Measurements from ENCODE around the gene KRT71. TPM values are rescaled to one million over a fixed set of nuclear protein-coding genes. Genes with fewer than 3 reads are reported as not detected.
"Not testable (repeated sequence)": the region's sequence is repeated elsewhere in the genome, so short reads cannot be mapped to it uniquely, and the experiment has no call there.

KRT71 gene
- total RNA-seq, 1 experiment from 2014 or later = not detected

DNA sequence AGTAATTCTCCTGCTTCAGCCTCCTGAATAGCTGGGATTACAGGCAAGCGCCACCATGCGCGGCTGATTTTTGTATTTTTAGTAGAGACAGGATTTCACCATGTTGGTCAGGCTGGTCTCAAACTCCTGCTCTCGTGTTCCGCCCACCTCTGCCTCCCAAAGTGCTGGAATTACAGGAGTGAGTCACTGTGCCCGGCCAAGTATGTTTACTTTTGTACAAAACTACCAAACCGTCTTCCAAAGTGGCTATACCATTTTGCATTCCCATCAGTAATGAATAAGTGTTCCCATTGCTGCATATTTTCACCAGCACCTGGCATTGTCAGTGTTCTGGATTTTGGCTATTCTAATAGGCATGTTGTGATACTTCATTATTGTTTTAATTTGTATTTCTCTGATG lies 51.5 kb downstream of the KRT71 start:
- CTCF ChIA-PET = no interaction called here
- TF ChIP-seq, protein P1, sequence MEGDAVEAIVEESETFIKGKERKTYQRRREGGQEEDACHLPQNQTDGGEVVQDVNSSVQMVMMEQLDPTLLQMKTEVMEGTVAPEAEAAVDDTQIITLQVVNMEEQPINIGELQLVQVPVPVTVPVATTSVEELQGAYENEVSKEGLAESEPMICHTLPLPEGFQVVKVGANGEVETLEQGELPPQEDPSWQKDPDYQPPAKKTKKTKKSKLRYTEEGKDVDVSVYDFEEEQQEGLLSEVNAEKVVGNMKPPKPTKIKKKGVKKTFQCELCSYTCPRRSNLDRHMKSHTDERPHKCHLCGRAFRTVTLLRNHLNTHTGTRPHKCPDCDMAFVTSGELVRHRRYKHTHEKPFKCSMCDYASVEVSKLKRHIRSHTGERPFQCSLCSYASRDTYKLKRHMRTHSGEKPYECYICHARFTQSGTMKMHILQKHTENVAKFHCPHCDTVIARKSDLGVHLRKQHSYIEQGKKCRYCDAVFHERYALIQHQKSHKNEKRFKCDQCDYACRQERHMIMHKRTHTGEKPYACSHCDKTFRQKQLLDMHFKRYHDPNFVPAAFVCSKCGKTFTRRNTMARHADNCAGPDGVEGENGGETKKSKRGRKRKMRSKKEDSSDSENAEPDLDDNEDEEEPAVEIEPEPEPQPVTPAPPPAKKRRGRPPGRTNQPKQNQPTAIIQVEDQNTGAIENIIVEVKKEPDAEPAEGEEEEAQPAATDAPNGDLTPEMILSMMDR (IDR thresholded peaks at IDR 0.05; ENCODE audit: unreplicated experiment) = no peak
- intact Hi-C loops (cut with micrococcal nuclease; ENCODE audit: unreplicated experiment) = no loop called here
- BruUV-seq (replicated peaks) = no TSS peak
- peaks cover 35% of the 10 kb centered on the region for H3K27me3 Mint-ChIP-seq (ENCODE audit: unreplicated experiment)
- H3K36me3 Mint-ChIP-seq (ENCODE audit: insufficient read depth, unreplicated experiment) = no peaks in the 10 kb centered on the region
- no peaks in the 10 kb centered on the region for H3K9me3 Mint-ChIP-seq (ENCODE audit: low read depth, unreplicated experiment)
- no peak overlapping the region for H3K4me3 Mint-ChIP-seq (ENCODE audit: low read depth, unreplicated experiment)
- H3K27ac Mint-ChIP-seq (ENCODE audit: unreplicated experiment) = no peak overlapping the region
- peaks cover 9% of the 10 kb centered on the region for H3K4me1 Mint-ChIP-seq (ENCODE audit: low read depth, unreplicated experiment)
- DNase-seq = no peak

DNA sequence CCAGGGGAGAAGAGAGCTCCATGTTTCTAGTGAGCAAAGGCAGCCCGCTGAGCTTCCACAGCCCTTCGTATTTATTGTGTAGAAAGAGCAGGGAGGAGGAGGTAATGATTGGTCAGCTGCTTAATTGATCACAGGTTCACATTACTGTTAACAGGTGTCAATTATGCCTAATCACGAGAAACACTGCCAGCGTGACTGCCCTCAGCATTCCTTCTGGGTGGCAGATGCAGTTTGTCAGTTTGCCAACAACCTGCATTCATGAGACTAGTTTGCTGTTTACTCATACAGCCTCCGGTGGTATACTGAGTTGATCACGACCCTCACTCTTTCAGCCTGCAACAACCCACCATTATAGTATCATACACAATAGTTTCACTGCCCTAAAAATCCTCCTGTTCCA lies 52.4 kb downstream of the KRT71 start:
- intact Hi-C loops (cut with micrococcal nuclease; ENCODE audit: unreplicated experiment); H3K9me3 Mint-ChIP-seq (ENCODE audit: low read depth, unreplicated experiment); H3K4me3 Mint-ChIP-seq (ENCODE audit: low read depth, unreplicated experiment); H3K36me3 Mint-ChIP-seq (ENCODE audit: insufficient read depth, unreplicated experiment); DNase-seq; BruUV-seq (replicated peaks); H3K4me1 Mint-ChIP-seq (ENCODE audit: low read depth, unreplicated experiment); H3K27ac Mint-ChIP-seq (ENCODE audit: unreplicated experiment); CTCF ChIA-PET: not testable (repeated sequence)
- peaks cover 35% of the 10 kb centered on the region for H3K27me3 Mint-ChIP-seq (ENCODE audit: unreplicated experiment)

DNA sequence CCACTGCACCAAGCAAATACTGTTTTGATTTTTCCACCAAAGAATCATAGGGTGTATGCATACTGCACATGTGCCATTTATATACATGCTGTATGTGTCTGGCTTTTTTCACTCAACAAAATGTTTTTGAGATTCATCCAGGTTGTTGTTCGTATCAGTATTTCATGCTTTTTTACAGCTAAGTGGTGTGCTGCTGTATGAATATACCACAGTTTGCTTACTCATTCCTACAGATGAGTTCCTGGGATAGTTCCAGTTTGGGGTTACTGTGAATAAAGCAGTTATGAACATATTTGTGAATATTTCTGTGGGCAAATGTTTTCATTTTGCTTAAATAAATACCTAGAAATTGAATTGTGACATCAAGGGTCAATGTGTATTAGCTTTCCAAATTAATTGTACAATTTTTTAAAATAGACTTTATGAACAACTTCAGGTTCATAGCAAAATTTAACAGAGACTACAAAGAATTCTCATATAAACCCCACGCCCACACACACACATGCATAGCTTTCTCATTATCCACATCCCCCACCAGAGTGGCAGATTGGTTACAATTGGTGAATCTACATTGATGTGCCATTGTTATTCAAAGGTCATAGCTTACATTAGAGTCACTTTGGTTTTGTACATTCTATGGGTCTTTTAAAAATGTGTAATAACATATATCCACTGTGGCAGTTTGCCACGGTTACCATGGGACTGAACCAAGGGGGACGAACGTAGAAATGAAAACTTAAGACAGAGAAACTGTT lies 53.0 kb downstream of the KRT71 start:
- Mint-ChIP-seq H3K36me3 (ENCODE audit: insufficient read depth, unreplicated experiment) (no peaks in the 10 kb centered on the region), H3K4me1 (ENCODE audit: low read depth, unreplicated experiment) (peaks cover 9% of the 10 kb centered on the region), H3K9me3 (ENCODE audit: low read depth, unreplicated experiment) (no peaks in the 10 kb centered on the region), H3K27me3 (ENCODE audit: unreplicated experiment) (peaks cover 38% of the 10 kb centered on the region), H3K4me3 (ENCODE audit: low read depth, unreplicated experiment) (no peak overlapping the region), H3K27ac (ENCODE audit: unreplicated experiment) (no peak overlapping the region)
- intact Hi-C loops (cut with micrococcal nuclease; ENCODE audit: unreplicated experiment) = no loop called here
- CTCF ChIA-PET = no interaction called here
- TF ChIP-seq, protein P1 (IDR thresholded peaks at IDR 0.05; ENCODE audit: unreplicated experiment) = no peak
- BruUV-seq (replicated peaks) = no TSS peak
- no peak for DNase-seq

DNA sequence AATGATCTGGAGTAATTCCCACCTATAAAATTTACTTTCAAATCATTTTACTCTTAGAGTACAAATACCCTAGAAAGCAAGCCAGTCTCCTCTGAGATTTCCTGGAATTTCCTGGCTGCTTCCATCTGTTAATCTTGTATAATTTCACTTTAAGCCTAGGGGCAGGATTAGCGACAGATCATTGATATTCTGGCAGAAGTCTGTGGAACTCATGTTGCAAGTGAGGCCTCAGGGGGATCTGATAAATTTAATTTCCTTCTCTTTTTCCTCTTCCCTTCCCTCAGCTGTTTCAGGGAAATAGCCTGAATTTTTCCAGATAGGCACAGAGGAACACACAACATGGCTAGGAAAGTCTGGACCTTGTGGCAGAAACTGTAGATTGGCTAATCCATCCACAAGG lies 54.0 kb downstream of the KRT71 start:
- Mint-ChIP-seq H3K4me1 (ENCODE audit: low read depth, unreplicated experiment) (peaks cover 9% of the 10 kb centered on the region), H3K4me3 (ENCODE audit: low read depth, unreplicated experiment) (no peak overlapping the region), H3K27me3 (ENCODE audit: unreplicated experiment) (peaks cover 48% of the 10 kb centered on the region), H3K9me3 (ENCODE audit: low read depth, unreplicated experiment) (no peaks in the 10 kb centered on the region), H3K27ac (ENCODE audit: unreplicated experiment) (no peak overlapping the region), H3K36me3 (ENCODE audit: insufficient read depth, unreplicated experiment) (no peaks in the 10 kb centered on the region)
- BruUV-seq (replicated peaks) = no TSS peak
- DNase-seq = no peak
- TF ChIP-seq, protein P1 (IDR thresholded peaks at IDR 0.05; ENCODE audit: unreplicated experiment) = no peak
- CTCF ChIA-PET = no interaction called here
- intact Hi-C loops (cut with micrococcal nuclease; ENCODE audit: unreplicated experiment) = no loop called here

DNA sequence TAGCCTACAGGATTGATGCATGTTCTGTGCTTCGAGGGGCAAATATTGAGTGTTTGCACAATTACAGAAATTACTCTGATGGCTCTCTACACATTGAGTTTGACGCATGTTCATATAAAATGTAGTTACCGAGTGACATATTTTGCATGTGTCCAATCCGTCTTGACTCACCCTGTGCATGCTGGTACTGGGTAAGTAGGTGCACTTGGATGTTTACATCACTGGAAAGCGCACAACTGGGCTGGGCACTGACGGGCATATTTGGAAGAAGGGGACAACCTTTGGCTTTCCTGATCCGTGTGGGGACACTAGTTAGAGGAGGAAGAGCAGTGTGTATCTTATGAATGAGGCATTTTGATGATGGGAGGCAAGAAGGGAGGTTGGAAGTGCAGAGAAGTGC lies 55.0 kb downstream of the KRT71 start:
- intact Hi-C loops (cut with micrococcal nuclease; ENCODE audit: unreplicated experiment) = no loop called here
- CTCF ChIA-PET = no interaction called here
- TF ChIP-seq, protein P1 (IDR thresholded peaks at IDR 0.05; ENCODE audit: unreplicated experiment) = no peak

More for the DNA sequence above, 55.0 kb downstream of the KRT71 start:
- Mint-ChIP-seq H3K4me1 (ENCODE audit: low read depth, unreplicated experiment) (peaks cover 9% of the 10 kb centered on the region), H3K36me3 (ENCODE audit: insufficient read depth, unreplicated experiment) (no peaks in the 10 kb centered on the region), H3K9me3 (ENCODE audit: low read depth, unreplicated experiment) (no peaks in the 10 kb centered on the region), H3K27ac (ENCODE audit: unreplicated experiment) (no peak overlapping the region), H3K27me3 (ENCODE audit: unreplicated experiment) (peaks cover 58% of the 10 kb centered on the region), H3K4me3 (ENCODE audit: low read depth, unreplicated experiment) (no peak overlapping the region)
- no peak for DNase-seq
- no TSS peak for BruUV-seq (replicated peaks)
